Measurements from ENCODE around the gene KCNH5. TPM values are rescaled to one million over a fixed set of nuclear protein-coding genes. Genes with fewer than 3 reads are reported as not detected.

KCNH5 gene, protein sequence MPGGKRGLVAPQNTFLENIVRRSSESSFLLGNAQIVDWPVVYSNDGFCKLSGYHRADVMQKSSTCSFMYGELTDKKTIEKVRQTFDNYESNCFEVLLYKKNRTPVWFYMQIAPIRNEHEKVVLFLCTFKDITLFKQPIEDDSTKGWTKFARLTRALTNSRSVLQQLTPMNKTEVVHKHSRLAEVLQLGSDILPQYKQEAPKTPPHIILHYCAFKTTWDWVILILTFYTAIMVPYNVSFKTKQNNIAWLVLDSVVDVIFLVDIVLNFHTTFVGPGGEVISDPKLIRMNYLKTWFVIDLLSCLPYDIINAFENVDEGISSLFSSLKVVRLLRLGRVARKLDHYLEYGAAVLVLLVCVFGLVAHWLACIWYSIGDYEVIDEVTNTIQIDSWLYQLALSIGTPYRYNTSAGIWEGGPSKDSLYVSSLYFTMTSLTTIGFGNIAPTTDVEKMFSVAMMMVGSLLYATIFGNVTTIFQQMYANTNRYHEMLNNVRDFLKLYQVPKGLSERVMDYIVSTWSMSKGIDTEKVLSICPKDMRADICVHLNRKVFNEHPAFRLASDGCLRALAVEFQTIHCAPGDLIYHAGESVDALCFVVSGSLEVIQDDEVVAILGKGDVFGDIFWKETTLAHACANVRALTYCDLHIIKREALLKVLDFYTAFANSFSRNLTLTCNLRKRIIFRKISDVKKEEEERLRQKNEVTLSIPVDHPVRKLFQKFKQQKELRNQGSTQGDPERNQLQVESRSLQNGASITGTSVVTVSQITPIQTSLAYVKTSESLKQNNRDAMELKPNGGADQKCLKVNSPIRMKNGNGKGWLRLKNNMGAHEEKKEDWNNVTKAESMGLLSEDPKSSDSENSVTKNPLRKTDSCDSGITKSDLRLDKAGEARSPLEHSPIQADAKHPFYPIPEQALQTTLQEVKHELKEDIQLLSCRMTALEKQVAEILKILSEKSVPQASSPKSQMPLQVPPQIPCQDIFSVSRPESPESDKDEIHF
- 0.01 to 0.05 TPM (median 0.02 TPM) in 3 of 5 replicates, not detected in the others for total RNA-seq (2022; extraction: Qiagen RNA extraction)

DNA sequence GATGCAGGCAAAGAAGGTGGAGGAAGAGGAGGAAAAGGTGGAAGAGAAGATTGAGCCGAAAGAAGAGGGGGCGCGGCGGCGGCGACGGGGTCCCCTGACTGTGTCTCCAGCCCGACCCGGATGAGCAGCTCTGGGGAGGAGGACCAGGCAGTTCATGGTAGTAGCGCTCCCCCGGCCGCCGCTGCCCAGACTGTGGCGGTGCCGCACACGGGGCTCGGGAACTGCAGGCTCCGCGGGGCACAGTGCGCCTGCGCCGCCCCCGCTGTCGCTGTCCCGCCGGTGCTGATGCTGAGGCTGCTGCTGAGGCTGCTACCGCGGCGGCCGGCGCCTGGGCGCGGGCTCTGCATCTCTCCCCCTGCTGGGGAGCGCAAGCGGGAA, at the start of gene KCNH5:
Gene KCNH5, minus strand, starts transcription at position 225 of the 378 bp plus-strand sequence. CDS start 272 bp downstream, outside the sequence.

Other genes starting within 250 kb of the KCNH5 start
- not detected in 5 replicates for gene RHOJ, start 159.0 kb upstream of the KCNH5 start, total RNA-seq (2022; extraction: Qiagen RNA extraction)

Measured in A549 treated with Hydrocortisone at 1 μM for 4 hours (cell line).